Activated CD8-positive, alpha-beta memory T cell treated with anti-CD3 and anti-CD28 coated beads, Interleukin-2, amount 50 U/mL, for 24 hours (primary cell): ENCODE measurements around the gene OR2L13.
"Not testable (repeated sequence)": the region's sequence is repeated elsewhere in the genome, so short reads cannot be mapped to it uniquely, and the experiment has no call there.

ENCODE experiments used
- DNase-seq: peaks from one replicate; pipeline ENCODE4 v3.0.0-alpha.2; 2020; ENCODE audit errors: extremely low read depth

OR2L13 gene

GRCh38 chr1:248094884-248095283 lies at the start of gene OR2L13:
Gene OR2L13 (plus strand): TSS chr1:248095184. CDS start chr1:248099376, 4,192 bp downstream.
- DNase-seq: no peak

GRCh38 chr1:248045209-248045608 lies 49.8 kb upstream of the OR2L13 start:
- DNase-seq: no peak

- DNase-seq: no peak
Measured at GRCh38 chr1:248046536-248046935, 48.4 kb upstream of the OR2L13 start, which contains the start of gene OR2L3. Gene OR2L3 (plus strand): TSS chr1:248046836. CDS start chr1:248060682, 13,846 bp downstream.

GRCh38 chr1:248047008-248047407 lies 48.0 kb upstream of the OR2L13 start:
- no peak for DNase-seq

GRCh38 chr1:248054671-248055070 lies 40.3 kb upstream of the OR2L13 start:
- DNase-seq: no peak

- DNase-seq: no peak
Measured at GRCh38 chr1:248055261-248055660, 39.7 kb upstream of the OR2L13 start.

GRCh38 chr1:248065071-248065470 lies 29.9 kb upstream of the OR2L13 start:
- DNase-seq: no peak

- DNase-seq: no peak
Measured at GRCh38 chr1:248065604-248066003, 29.4 kb upstream of the OR2L13 start.

- DNase-seq: not testable (repeated sequence)
Measured at GRCh38 chr1:248083864-248084263, 11.1 kb upstream of the OR2L13 start.

- no peak for DNase-seq
Measured at GRCh38 chr1:248098529-248098928, 3.5 kb downstream of the OR2L13 start.

GRCh38 chr1:248102847-248103246 lies 7.9 kb downstream of the OR2L13 start:
- no peak for DNase-seq

- DNase-seq: no peak
Measured at GRCh38 chr1:248111157-248111556, 16.2 kb downstream of the OR2L13 start.

GRCh38 chr1:248114890-248115289 lies 19.9 kb downstream of the OR2L13 start:
- no peak for DNase-seq

- no peak for DNase-seq
Measured at GRCh38 chr1:248127653-248128052, 32.7 kb downstream of the OR2L13 start.

- DNase-seq: no peak
Measured at GRCh38 chr1:248136811-248137210, 41.8 kb downstream of the OR2L13 start.

- no peak for DNase-seq
Measured at GRCh38 chr1:248140846-248141245, 45.9 kb downstream of the OR2L13 start.

GRCh38 chr1:248143311-248143710 lies 48.3 kb downstream of the OR2L13 start:
- no peak for DNase-seq

GRCh38 chr1:248144513-248145198 lies 49.7 kb downstream of the OR2L13 start, which contains the start of gene OR2M5:
Gene OR2M5 (plus strand): TSS chr1:248145148. CDS start chr1:248145148, 0 bp downstream.
- DNase-seq: no peak
